Neural progenitor cell (in vitro differentiated cells): Measurements from ENCODE around the gene LRRC75A.

ENCODE experiments used
- EZH2 ChIP-seq: fragments of 200-600 bp; sonication (generic); IDR thresholded peaks from 2 replicates; pipeline ENCODE4 v1.6.1; 2017; ENCODE audit warnings: antibody characterized with exemption, mild to moderate bottlenecking, moderate library complexity
- EZH2phosphoT487 ChIP-seq: fragments of 200-600 bp; sonication (generic); IDR thresholded peaks from 2 replicates; pipeline ENCODE4 v1.6.1; 2017; ENCODE audit warnings: antibody characterized with exemption
- TF ChIP-seq, protein P1 (sequence below): fragments of 200-600 bp; sonication (generic); IDR thresholded peaks from 2 replicates; pipeline ENCODE4 v1.5.1; 2017; ENCODE audit warnings: antibody characterized with exemption, mild to moderate bottlenecking

DNA sequence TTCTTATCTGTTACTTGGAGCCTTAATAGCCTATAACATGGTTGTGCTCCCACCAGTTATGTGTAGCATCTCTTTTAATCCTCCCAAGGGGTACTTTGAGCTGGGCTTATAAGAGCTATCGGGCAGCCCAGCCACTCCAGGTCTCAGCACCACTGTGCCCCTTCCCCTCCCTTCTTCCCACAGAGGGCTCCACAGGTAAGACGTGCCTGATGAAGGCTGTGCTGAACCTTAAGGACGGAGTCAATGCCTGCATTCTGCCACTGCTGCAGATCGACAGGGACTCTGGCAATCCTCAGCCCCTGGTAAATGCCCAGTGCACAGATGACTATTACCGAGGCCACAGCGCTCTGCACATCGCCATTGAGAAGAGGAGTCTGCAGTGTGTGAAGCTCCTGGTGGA, 69.6 kb downstream of the LRRC75A start:
- TF ChIP-seq, protein P1, sequence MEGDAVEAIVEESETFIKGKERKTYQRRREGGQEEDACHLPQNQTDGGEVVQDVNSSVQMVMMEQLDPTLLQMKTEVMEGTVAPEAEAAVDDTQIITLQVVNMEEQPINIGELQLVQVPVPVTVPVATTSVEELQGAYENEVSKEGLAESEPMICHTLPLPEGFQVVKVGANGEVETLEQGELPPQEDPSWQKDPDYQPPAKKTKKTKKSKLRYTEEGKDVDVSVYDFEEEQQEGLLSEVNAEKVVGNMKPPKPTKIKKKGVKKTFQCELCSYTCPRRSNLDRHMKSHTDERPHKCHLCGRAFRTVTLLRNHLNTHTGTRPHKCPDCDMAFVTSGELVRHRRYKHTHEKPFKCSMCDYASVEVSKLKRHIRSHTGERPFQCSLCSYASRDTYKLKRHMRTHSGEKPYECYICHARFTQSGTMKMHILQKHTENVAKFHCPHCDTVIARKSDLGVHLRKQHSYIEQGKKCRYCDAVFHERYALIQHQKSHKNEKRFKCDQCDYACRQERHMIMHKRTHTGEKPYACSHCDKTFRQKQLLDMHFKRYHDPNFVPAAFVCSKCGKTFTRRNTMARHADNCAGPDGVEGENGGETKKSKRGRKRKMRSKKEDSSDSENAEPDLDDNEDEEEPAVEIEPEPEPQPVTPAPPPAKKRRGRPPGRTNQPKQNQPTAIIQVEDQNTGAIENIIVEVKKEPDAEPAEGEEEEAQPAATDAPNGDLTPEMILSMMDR, result no peak
- TF ChIP-seq EZH2 (no peak), EZH2phosphoT487 (no peak)
